Suppressor macrophage treated with lipopolysaccharide for 1 hour (primary cell): Measurements from ENCODE around the gene METAP2.
"Not testable (repeated sequence)": the region's sequence is repeated elsewhere in the genome, so short reads cannot be mapped to it uniquely, and the experiment has no call there.

Experiments used
- DNase-seq, 3 donors: peaks; one replicate each; pipeline ENCODE4 v3.0.0-alpha.2; 2020 to 2022

METAP2 gene

DNA sequence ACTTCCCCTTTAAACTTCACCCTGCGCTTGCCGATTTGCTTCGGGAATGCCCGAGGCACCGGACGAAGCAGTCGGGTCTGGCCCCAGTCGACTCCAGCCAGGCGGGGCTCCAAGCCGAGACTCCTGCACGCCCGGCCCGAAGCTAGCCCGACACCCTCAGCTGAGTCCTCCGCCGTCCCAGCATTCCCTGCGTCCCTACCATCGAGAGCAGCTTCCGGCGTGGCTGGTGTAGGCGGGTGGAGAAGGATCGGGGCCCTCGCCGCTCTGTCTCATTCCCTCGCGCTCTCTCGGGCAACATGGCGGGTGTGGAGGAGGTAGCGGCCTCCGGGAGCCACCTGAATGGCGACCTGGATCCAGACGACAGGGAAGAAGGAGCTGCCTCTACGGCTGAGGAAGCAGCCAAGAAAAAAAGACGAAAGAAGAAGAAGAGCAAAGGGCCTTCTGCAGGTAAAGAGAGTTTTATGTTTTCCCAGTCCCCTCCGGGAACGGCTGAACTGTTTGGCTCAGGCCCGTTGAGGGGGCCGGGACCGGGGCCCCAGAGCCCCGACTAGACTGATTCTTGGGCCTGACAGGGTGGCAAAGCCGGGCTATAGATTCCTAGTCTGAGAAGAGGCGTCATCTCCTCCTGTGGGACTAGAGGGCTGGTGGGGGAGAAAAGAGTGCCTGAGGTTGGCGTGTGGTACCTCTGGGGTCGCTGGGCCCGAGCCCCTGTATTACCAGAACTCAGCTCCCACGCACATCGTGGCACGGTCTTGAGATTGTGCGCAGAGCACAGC, at the start of gene METAP2:
TSS of gene METAP2 (plus strand) at position 269 of the 776 bp plus-strand sequence. CDS start at position 297, 28 bp downstream.
- DNase-seq = peak; percentile 98

- no peak for DNase-seq
Measured at GRCh38 chr12:95424271-95424994, 49.5 kb upstream of the METAP2 start.

GRCh38 chr12:95429172-95429510, 44.8 kb upstream of the METAP2 start:
- no peak for DNase-seq

- DNase-seq = no peak
Measured at GRCh38 chr12:95431120-95431519, 42.8 kb upstream of the METAP2 start.

GRCh38 chr12:95435355-95435754, 38.6 kb upstream of the METAP2 start:
- no peak for DNase-seq

GRCh38 chr12:95437565-95437964, 36.4 kb upstream of the METAP2 start:
- DNase-seq = no peak

GRCh38 chr12:95439461-95440230, 34.3 kb upstream of the METAP2 start:
- DNase-seq = no peak

DNA sequence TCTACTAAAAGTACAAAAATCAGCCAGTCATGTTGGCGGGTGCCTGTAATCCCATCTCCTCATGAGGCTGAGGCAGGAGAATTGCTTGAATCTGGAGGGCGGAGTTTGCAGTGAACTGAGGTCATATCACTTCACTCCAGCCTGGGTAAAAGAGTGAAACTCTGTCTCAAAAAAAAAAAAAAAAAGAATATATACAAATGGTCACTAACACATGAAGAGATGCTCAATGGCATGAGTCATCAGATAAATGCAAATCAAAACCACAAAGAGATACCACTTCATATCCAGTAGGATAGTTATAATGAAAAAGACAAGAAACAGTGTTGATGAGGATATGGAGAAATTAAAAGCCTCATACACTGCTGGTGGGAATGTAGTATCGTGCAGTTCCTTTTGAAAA, 33.6 kb upstream of the METAP2 start:
- DNase-seq = no peak

DNA sequence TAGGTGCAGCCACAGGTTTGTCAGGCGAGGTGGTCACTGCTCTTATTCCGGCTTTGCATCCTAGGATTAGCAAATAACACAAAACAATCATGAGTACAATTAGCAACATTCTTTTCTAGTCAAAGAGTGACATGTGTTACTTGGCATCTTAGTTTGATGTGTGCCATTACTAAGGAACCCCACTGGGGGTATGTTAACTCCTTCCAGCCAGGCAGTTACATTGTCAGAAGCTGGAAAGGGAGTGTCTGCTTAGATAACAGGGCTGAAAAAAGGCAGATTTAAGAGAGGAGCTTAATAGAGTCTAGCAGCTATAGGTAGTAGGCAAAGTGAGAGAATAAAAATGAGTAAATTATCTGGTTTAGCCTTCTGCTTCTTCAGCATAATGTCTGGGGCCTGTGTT, 30.5 kb upstream of the METAP2 start:
- DNase-seq = no peak

DNA sequence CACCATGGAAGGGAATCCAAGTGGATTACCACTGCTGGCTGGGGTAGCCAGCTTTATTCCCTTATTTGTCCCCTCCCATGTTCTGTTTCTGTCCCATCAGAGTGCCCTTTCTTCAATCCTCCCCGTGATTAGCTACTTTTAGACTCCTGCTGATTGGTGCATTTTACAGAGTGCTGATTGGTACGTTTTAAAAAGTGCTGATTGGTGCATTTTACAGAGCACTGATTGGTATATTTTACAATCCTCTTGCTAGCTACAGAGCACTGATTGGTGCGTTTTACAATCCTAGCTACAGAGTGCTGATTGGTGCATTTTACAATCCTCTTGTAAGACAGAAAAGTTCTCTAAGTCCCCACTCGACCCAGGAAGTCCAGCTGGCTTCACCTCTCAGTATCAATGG, 28.9 kb upstream of the METAP2 start:
- not testable (repeated sequence) for DNase-seq

GRCh38 chr12:95445884-95446505, 28.0 kb upstream of the METAP2 start:
- no peak for DNase-seq

DNA sequence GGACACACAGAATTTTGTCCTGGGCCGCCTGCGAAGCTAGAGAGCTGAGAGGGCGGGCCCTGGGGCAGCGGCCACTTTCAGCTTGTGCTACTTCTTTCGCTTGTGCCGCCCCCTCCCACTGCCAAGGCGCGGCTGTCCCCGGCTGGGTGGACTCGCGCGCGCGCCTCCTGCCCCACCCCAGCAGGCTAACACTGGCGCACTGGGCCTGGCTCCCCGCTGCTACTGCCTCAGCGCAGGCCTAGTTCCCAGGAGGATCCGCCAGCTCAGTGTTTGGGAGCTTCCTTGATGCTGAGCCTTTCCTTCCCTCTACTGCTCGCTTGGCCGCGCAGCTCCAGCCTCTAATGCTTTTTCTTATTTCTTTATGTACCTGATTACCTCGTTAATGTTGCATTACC, 27.4 kb upstream of the METAP2 start:
- peak in 1 of 3 donors; percentile 8 for DNase-seq

GRCh38 chr12:95449656-95450055, 24.3 kb upstream of the METAP2 start:
- DNase-seq = not testable (repeated sequence)

- peak; percentile 37 to 62 (median 53) for DNase-seq
Measured at GRCh38 chr12:95452501-95452900, 21.5 kb upstream of the METAP2 start.

- DNase-seq = peak; percentile 32 to 38 (median 34)
Measured at GRCh38 chr12:95453881-95454280, 20.1 kb upstream of the METAP2 start.

- not testable (repeated sequence) for DNase-seq
Measured at GRCh38 chr12:95454780-95455215, 19.2 kb upstream of the METAP2 start.

- peak in 1 of 3 donors; percentile 9 for DNase-seq
Measured at GRCh38 chr12:95457605-95458004, 16.3 kb upstream of the METAP2 start.

DNA sequence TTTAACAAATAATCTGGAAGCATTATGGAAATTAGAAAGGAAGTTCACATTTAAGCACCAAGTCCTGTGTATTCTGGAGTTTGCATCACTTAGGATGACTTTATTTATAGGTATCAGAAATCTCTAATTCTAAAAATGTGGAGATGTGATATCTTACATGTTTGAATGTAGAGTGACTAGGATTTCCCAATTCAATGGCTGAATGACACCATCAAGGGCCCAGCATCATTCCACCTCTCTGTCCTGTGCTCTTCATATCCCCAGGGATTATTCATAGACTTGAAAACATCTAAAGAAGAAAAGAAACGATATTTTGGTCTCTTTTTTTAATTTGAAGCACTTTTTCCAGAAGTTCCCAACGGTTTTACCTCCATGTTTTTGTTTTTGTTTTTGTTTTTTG, 15.2 kb upstream of the METAP2 start:
- DNase-seq = no peak

DNA sequence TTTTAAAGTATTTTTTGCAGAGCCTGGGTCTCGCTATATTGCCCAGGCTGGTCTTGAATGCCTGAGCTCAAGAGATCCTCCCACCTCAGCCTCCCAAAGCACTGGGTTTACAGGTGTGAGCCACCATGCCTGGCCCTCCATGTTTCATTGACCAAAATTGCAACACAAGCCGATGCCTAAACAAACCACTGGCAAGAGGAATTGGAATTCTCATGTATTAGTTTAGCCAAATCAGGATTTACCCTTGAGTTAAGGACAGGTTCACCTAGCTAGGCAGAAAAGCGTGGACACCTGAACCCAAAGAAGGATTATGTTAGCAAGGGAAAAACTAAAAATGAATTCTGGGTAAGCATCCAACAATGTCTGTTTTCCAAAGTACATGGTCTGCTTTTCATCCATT, 14.6 kb upstream of the METAP2 start:
- no peak for DNase-seq

DNA sequence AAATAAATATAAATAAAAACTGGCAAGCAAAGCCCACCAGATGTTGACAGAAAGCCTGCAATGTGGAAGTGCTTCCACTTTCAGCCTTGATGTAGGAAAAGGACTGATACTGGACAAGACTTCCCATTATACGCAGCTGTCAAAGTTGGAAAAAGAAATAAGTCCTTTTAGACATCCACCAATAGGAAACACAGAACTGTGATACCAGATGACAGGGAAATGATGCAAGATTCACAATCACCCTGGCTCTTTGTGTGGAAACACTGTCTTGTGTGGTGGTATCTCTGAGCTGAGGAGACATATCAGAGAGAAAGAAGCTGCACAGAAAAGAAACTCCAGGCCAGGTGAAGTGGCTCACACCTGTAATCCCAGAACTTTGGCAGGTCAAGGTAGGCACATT, 13.8 kb upstream of the METAP2 start:
- DNase-seq = no peak

GRCh38 chr12:95460896-95461295, 13.1 kb upstream of the METAP2 start:
- DNase-seq = no peak

DNA sequence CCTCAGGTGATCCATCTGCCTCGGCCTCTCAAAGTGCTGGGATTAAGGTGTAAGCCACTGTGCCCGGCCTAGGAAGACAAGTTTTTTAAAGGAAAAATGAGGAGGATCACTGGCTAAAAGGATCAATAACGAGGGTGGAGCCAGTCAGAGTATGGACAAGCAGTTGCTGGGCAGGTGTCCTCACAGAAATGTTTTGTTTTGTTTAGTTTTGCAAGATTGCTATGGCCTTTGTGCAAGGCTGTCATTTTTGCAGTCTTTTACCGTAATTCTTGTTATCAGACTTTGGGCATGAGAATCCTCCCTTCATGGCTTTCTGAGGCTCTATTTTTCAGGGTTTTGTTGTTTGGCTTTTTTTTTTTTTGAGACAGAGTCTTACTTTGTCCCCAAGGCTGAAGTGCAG, 11.9 kb upstream of the METAP2 start:
- DNase-seq = no peak

DNA sequence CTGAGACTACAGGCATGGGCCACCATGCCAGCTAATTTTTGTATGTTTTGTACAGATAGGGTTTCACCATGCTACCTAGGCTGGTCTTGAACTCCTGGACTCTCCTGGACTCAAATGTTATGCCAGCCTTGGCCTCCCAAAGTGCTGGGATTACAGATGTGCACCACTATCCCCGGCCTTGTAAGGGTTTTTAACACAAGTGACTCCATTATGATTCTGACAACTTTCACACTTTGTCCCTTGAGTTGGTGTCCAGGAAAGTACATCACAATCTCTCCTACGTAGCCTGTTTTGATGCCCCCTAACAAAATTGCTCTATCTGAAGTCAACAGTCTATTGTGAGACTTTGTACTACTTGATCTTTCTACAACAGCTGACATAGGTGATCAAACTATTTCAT, 11.4 kb upstream of the METAP2 start:
- no peak for DNase-seq
